Cortex of kidney (tissue), 1 donor: ENCODE results near the gene CD19.
"Not testable (repeated sequence)": the region's sequence is repeated elsewhere in the genome, so short reads cannot be mapped to it uniquely, and the experiment has no call there.

Experiments used
- DNase-seq: peaks from one replicate; lab custom pipeline; 2025; lab: John Stamatoyannopoulos, UW

Gene CD19

GRCh38 chr16:28931801-28932225, at the start of gene CD19:
Gene CD19 (plus strand): TSS chr16:28931971. CDS start chr16:28932001, 30 bp downstream.
- no peak for DNase-seq

- no peak for DNase-seq
Observed at GRCh38 chr16:28882551-28883160, 49.1 kb upstream of the CD19 start.

- no peak for DNase-seq
Observed at GRCh38 chr16:28883221-28883996, 48.4 kb upstream of the CD19 start.

- no peak for DNase-seq
Observed at GRCh38 chr16:28884045-28884444, 47.7 kb upstream of the CD19 start.

- DNase-seq: no peak
Observed at GRCh38 chr16:28886945-28887344, 44.8 kb upstream of the CD19 start.

- DNase-seq: not testable (repeated sequence)
Observed at GRCh38 chr16:28890355-28890754, 41.4 kb upstream of the CD19 start.

GRCh38 chr16:28891964-28892890, 39.5 kb upstream of the CD19 start:
- DNase-seq: no peak

- DNase-seq: no peak
Observed at GRCh38 chr16:28893291-28893690, 38.5 kb upstream of the CD19 start.

- no peak for DNase-seq
Observed at GRCh38 chr16:28895609-28896008, 36.2 kb upstream of the CD19 start.

GRCh38 chr16:28897826-28898225, 33.9 kb upstream of the CD19 start:
- DNase-seq: no peak

- no peak for DNase-seq
Observed at GRCh38 chr16:28898266-28898665, 33.5 kb upstream of the CD19 start.

- no peak for DNase-seq
Observed at GRCh38 chr16:28898942-28899341, 32.8 kb upstream of the CD19 start.

GRCh38 chr16:28899882-28900590, 31.7 kb upstream of the CD19 start:
- DNase-seq: no peak

GRCh38 chr16:28900601-28901000, 31.2 kb upstream of the CD19 start:
- DNase-seq: no peak

- no peak for DNase-seq
Observed at GRCh38 chr16:28901862-28902261, 29.9 kb upstream of the CD19 start.

GRCh38 chr16:28902909-28903308, 28.9 kb upstream of the CD19 start:
- DNase-seq: no peak

GRCh38 chr16:28903344-28904042, 28.3 kb upstream of the CD19 start:
- DNase-seq: no peak

GRCh38 chr16:28904363-28904762, 27.4 kb upstream of the CD19 start:
- DNase-seq: no peak

- no peak for DNase-seq
Observed at GRCh38 chr16:28904828-28905227, 26.9 kb upstream of the CD19 start.

- no peak for DNase-seq
Observed at GRCh38 chr16:28905229-28905754, 26.5 kb upstream of the CD19 start.

- DNase-seq: no peak
Observed at GRCh38 chr16:28905800-28906372, 25.9 kb upstream of the CD19 start.
